IPS-18a (cell line): Measurements from ENCODE around the gene AADACL4.
A peak's percentile ranks its signal among the peaks of the same experiment; 100 is the strongest.

Experiments used
- H3K27ac ChIP-seq: one replicate; pipeline ENCODE4 v1.5.1; 2013; ENCODE audit warnings: low read length
- H3K27me3 ChIP-seq: one replicate; pipeline ENCODE4 v1.6.1; 2013; ENCODE audit warnings: mild to moderate bottlenecking, low read length; ENCODE audit not compliant: control insufficient read depth, insufficient read depth
- H3K36me3 ChIP-seq: one replicate; pipeline ENCODE4 v1.6.1; 2013; ENCODE audit warnings: low read depth, low read length; ENCODE audit not compliant: control insufficient read depth
- H3K4me1 ChIP-seq: one replicate; pipeline ENCODE4 v1.6.1; 2013; ENCODE audit warnings: low read depth, low read length; ENCODE audit not compliant: control insufficient read depth
- H3K4me3 ChIP-seq: one replicate; pipeline ENCODE4 v1.5.1; 2013; ENCODE audit warnings: low read length
- H3K9ac ChIP-seq: one replicate; pipeline ENCODE4 v1.6.1; 2013; ENCODE audit warnings: mild to moderate bottlenecking, low read length, moderate library complexity
- H3K9me3 ChIP-seq: one replicate; pipeline ENCODE4 v1.6.1; 2013; ENCODE audit warnings: low read depth, low read length; ENCODE audit not compliant: control insufficient read depth

The AADACL4 gene

GRCh38 chr1:12615159-12615864 is 28.6 kb upstream of the AADACL4 start:
- Histone ChIP-seq H3K27me3 (peaks cover 5% of the 10 kb centered on the region), H3K9ac (peak overlapping the region; percentile 29), H3K9me3 (no peaks in the 10 kb centered on the region), H3K36me3 (peaks cover 5% of the 10 kb centered on the region), H3K27ac (no peak overlapping the region), H3K4me1 (peaks cover 17% of the 10 kb centered on the region), H3K4me3 (peak overlapping the region; percentile 88)

DNA sequence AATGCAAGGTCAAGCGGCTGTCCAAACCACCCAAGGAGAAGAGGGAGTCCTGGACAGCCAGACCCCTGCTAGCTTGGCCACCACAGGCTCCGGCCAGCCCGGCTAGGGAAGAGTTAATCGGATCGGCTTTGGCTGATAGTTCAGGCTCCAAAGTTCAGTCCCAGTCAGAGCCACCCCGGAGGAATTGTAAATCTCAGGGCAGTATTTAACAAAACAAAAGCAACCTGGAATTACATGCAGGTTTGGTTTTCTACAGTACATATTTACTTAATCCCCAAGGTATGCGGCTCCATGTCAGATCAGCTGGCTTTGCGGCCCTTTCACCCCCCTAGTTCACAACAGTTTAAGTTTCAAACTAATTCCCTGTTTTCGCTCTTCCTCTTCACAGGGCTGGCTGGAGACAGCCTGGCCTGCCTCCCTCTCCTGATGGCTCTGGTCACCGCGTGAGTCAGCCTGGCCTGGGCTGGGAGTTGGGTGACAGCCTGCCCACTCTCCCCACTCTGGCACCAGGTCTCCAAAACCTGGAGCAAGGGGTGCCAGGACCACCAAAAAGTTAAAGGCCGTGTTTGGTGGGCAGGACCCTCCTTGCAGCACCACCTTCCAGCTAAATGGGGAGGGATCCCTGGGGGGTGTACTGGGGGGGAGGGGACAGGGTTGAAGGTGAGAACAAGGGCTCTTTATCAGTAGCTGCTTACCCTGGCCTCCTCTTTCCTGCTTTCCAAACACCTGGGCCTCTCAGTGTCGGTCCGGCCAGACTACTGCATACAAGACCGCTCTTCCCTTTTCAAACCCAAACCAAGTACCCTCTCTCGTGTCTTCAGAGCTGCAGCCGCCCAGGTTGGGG is 27.8 kb upstream of the AADACL4 start:
- H3K9ac ChIP-seq, result peak overlapping the region; percentile 74
- peaks cover 20% of the 10 kb centered on the region for H3K4me1 ChIP-seq

GRCh38 chr1:12616709-12617373 is 27.0 kb upstream of the AADACL4 start:
- H3K27ac ChIP-seq, result no peak overlapping the region
- H3K4me3 ChIP-seq, result peak overlapping the region; percentile 88

More for the DNA sequence above, 27.8 kb upstream of the AADACL4 start:
- H3K36me3 ChIP-seq, result peaks cover 5% of the 10 kb centered on the region
- peak overlapping the region; percentile 73 for H3K27ac ChIP-seq
- H3K4me3 ChIP-seq, result peak overlapping the region; percentile 88
- peaks cover 5% of the 10 kb centered on the region for H3K27me3 ChIP-seq
- no peaks in the 10 kb centered on the region for H3K9me3 ChIP-seq

GRCh38 chr1:12617511-12617900 is 26.4 kb upstream of the AADACL4 start:
- H3K27me3 ChIP-seq, result peaks cover 5% of the 10 kb centered on the region
- peaks cover 20% of the 10 kb centered on the region for H3K4me1 ChIP-seq
- peak overlapping the region; percentile 74 for H3K9ac ChIP-seq
- no peaks in the 10 kb centered on the region for H3K9me3 ChIP-seq
- peaks cover under 1% of the 10 kb centered on the region for H3K36me3 ChIP-seq
- H3K27ac ChIP-seq, result no peak overlapping the region
- peak overlapping the region; percentile 88 for H3K4me3 ChIP-seq

More at GRCh38 chr1:12616709-12617373, 27.0 kb upstream of the AADACL4 start:
- no peaks in the 10 kb centered on the region for H3K9me3 ChIP-seq
- H3K36me3 ChIP-seq, result peaks cover 5% of the 10 kb centered on the region
- peaks cover 20% of the 10 kb centered on the region for H3K4me1 ChIP-seq
- H3K27me3 ChIP-seq, result peaks cover 5% of the 10 kb centered on the region
- peak overlapping the region; percentile 74 for H3K9ac ChIP-seq

DNA sequence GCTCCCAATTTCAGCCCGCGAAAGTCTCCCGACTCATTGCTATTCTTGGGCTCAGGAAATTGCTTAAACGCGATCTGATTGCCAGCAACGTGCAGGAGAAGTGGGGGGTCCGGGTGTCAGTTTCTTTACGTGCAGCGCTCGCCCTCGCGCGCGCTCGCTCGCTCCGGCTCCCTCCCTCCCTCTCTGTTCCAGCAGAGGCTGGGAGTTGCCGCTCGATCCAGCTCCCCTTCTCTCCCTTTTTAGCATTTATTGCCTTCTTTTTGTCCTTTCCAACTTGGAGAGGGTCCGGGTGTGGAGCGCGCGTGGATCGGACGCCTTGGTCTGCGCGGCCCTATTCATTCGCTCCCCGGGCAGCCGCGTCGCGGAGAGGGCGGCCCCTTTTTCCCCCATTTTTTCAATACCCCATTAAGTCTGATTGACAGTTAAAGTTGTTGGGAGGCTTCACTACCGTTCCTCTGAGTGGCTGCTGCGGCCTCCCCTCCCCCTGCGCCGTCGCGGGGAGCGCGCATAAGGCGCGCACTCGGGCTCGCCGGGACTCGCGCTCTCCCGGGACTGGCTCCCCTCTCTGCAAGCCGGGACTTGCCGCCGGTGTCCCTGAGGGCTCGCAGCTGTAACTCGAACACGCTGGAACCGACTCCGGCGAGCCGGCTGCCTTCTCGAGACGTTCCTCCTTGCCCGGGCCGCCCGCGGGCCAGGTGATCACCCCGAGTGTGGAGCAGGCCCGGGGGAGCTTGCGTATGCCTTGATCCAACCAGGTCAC is 25.8 kb upstream of the AADACL4 start, which contains the start of gene DHRS3:
DHRS3 (minus strand) TSS at position 310 of the 760 bp plus-strand sequence. CDS start 862 bp downstream, outside the sequence.
- no peaks in the 10 kb centered on the region for H3K9me3 ChIP-seq
- peak within 1 kb of the TSS; percentile 74 for H3K9ac ChIP-seq
- H3K36me3 ChIP-seq, result no peaks in the 10 kb centered on the region
- H3K27ac ChIP-seq, result no peak within 1 kb of the TSS
- H3K27me3 ChIP-seq, result peaks cover 5% of the 10 kb centered on the region
- peak within 1 kb of the TSS; percentile 88 for H3K4me3 ChIP-seq
- H3K4me1 ChIP-seq, result peaks cover 20% of the 10 kb centered on the region

DNA sequence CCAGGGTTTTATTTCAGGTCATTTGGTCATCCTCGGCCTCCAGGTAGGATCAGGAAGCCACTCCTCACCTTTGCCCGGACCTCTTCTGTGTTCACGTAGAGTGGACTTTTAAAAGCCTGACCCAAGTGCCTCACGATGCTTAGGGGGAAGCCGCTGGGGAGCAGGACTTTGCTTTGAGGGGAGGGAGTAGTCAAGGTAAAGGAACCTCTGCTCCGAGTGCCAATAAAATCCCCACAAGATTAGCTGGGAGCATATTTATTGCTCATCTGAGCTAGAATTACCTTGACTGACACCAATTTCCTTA is 25.3 kb upstream of the AADACL4 start:
- H3K4me3 ChIP-seq, result peak overlapping the region; percentile 88
- no peak overlapping the region for H3K27ac ChIP-seq
- peaks cover 20% of the 10 kb centered on the region for H3K4me1 ChIP-seq
- no peaks in the 10 kb centered on the region for H3K36me3 ChIP-seq
- H3K27me3 ChIP-seq, result peaks cover 5% of the 10 kb centered on the region
- H3K9ac ChIP-seq, result peak overlapping the region; percentile 74
- H3K9me3 ChIP-seq, result no peaks in the 10 kb centered on the region

- Histone ChIP-seq H3K4me1 (peaks cover 20% of the 10 kb centered on the region), H3K36me3 (no peaks in the 10 kb centered on the region), H3K9me3 (no peaks in the 10 kb centered on the region), H3K4me3 (peak overlapping the region; percentile 88), H3K27ac (no peak overlapping the region), H3K27me3 (peaks cover 5% of the 10 kb centered on the region), H3K9ac (peak overlapping the region; percentile 74)
These were observed 24.7 kb upstream of the AADACL4 start for GRCh38 chr1:12618965-12619791.

DNA sequence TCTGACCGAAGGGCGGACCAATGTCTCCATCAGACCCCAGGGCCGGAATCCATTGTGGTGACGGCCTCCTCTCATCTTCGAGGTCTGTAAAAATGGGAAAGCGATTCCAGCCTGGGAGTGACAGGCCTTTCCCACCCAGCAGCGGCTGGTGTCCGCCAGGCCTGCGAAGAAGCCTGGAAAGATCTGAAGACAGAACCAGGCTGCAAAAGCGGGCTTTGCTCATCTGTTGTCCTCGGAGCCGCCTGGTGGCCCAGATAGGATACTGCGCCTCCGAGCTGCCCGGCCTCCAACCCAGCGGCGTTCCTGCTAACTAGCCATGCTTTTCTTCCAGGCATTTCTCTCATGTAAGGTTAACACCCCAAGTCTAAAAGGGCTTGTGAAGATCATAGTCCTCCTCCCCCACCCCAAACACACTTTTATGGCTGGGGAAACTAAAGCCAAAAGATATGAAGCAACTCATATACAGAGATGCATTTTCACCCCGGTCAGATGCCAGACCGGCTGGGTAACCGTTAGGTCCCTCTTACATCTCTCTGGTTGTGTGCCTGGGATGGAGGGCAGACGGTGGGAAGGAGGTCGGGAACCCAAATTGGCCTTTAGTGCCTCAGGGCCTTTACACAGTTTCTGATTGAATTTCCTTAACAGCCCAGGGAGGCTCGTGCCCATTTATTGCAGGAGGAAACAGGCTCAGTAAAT is 23.9 kb upstream of the AADACL4 start:
- Histone ChIP-seq H3K4me1 (peaks cover 14% of the 10 kb centered on the region), H3K4me3 (peak overlapping the region; percentile 88), H3K9me3 (no peaks in the 10 kb centered on the region), H3K9ac (peak overlapping the region; percentile 74), H3K27ac (no peak overlapping the region), H3K27me3 (peaks cover 3% of the 10 kb centered on the region), H3K36me3 (no peaks in the 10 kb centered on the region)

DNA sequence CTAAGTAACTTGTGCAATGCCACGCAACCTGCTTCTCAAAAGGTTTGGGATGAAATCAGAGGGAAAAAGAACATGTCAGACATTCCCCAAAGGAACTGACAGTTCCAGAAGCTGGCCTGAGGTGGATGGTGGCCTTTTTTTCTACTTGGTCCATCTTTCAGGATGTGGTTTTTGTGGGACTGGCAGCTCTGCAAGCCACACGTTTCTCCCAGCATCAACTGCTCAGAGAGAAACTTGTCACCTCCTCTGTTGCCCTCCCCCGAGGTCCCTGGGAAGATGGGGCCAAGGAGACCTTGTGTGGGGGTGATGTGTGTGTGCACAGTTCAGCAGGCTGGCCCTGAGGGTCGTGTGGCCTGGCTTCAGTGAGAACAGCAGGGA is 23.4 kb upstream of the AADACL4 start:
- Histone ChIP-seq H3K27me3 (no peaks in the 10 kb centered on the region), H3K27ac (no peak overlapping the region), H3K4me3 (no peak overlapping the region), H3K4me1 (peaks cover 8% of the 10 kb centered on the region), H3K9me3 (no peaks in the 10 kb centered on the region), H3K36me3 (no peaks in the 10 kb centered on the region), H3K9ac (no peak overlapping the region)

GRCh38 chr1:12620931-12621330 is 23.0 kb upstream of the AADACL4 start:
- Histone ChIP-seq H3K4me3 (no peak overlapping the region), H3K9ac (no peak overlapping the region), H3K9me3 (no peaks in the 10 kb centered on the region), H3K4me1 (peaks cover 7% of the 10 kb centered on the region), H3K27me3 (no peaks in the 10 kb centered on the region), H3K27ac (no peak overlapping the region), H3K36me3 (no peaks in the 10 kb centered on the region)
